ENCODE measurements around the gene EHBP1. TPM values are rescaled to one million over a fixed set of nuclear protein-coding genes. Genes with fewer than 3 reads are reported as not detected.

Gene EHBP1
- total and polyA plus RNA-seq, 8 donors, result 10.2 to 142 (median 37.9) TPM

- no peak for DNase-seq
- intact Hi-C loops (cut with DNase I; ENCODE audit: low total_unique reads), result no loop called here
- Histone ChIP-seq H3K9me3 (no peaks in the 10 kb centered on the region), H3K27me3 (no peaks in the 10 kb centered on the region), H3K4me1 (no peaks in the 10 kb centered on the region), H3K4me3 (no peak overlapping the region), H3K36me3 (peaks cover 0 to 5% (median 0%) of the 10 kb centered on the region in 4 donors), H3K27ac (no peak overlapping the region)
- TF ChIP-seq CTCF (IDR thresholded peaks at IDR 0.05), result no peak
- WGBS, 5 donors, result 78 to 93% (median 84%) methylated on average over 1 of the region's 1 CpG
These were observed 202.6 kb downstream of the EHBP1 start for GRCh38 chr2:62908145-62908544.

- Histone ChIP-seq H3K9me3 (no peaks in the 10 kb centered on the region), H3K36me3 (no peaks in the 10 kb centered on the region), H3K4me3 (no peak overlapping the region), H3K4me1 (no peaks in the 10 kb centered on the region), H3K27me3 (no peaks in the 10 kb centered on the region), H3K27ac (no peak overlapping the region)
- TF ChIP-seq POLR2A (IDR thresholded peaks at IDR 0.05) (no peak), POLR2AphosphoS5 (IDR thresholded peaks at IDR 0.05) (no peak), EP300 (IDR thresholded peaks at IDR 0.05) (no peak), CTCF (IDR thresholded peaks at IDR 0.05) (no peak)
- no peak for DNase-seq
- intact Hi-C loops (cut with DNase I; ENCODE audit: low total_unique reads), result no loop called here
These were observed 207.8 kb downstream of the EHBP1 start for GRCh38 chr2:62913311-62913710.

GRCh38 chr2:62919041-62919440, 213.5 kb downstream of the EHBP1 start:
- H3K4me1 ChIP-seq, result no peaks in the 10 kb centered on the region
- H3K27ac ChIP-seq, result no peak overlapping the region
- TF ChIP-seq POLR2AphosphoS5 (IDR thresholded peaks at IDR 0.05) (no peak), CTCF (IDR thresholded peaks at IDR 0.05) (no peak)
- H3K27me3 ChIP-seq, result no peaks in the 10 kb centered on the region
- intact Hi-C loops (cut with DNase I; ENCODE audit: low total_unique reads), result no loop called here
- H3K4me3 ChIP-seq, result no peak overlapping the region
- H3K9me3 ChIP-seq, result peaks cover 0 to 7% (median 0%) of the 10 kb centered on the region in 4 donors
- WGBS, 5 donors, result 87 to 98% (median 95%) methylated on average over 2 of the region's 2 CpGs
- peaks cover 8 to 31% (median 16%) of the 10 kb centered on the region in 4 donors for H3K36me3 ChIP-seq
- no peak for DNase-seq

GRCh38 chr2:62920070-62920469, 214.6 kb downstream of the EHBP1 start:
- Histone ChIP-seq H3K36me3 (peaks cover 8 to 31% (median 16%) of the 10 kb centered on the region in 4 donors), H3K27ac (no peak overlapping the region), H3K4me3 (no peak overlapping the region), H3K27me3 (no peaks in the 10 kb centered on the region), H3K4me1 (no peaks in the 10 kb centered on the region), H3K9me3 (peaks cover 0 to 9% (median 0%) of the 10 kb centered on the region in 4 donors)
- intact Hi-C loops (cut with DNase I; ENCODE audit: low total_unique reads), result no loop called here
- DNase-seq, result no peak
- TF ChIP-seq CTCF (IDR thresholded peaks at IDR 0.05) (no peak), EP300 (IDR thresholded peaks at IDR 0.05) (no peak), POLR2AphosphoS5 (IDR thresholded peaks at IDR 0.05) (no peak), POLR2A (IDR thresholded peaks at IDR 0.05) (no peak)

- TF ChIP-seq EP300 (IDR thresholded peaks at IDR 0.05), result no peak
- TF ChIP-seq POLR2A (IDR thresholded peaks at IDR 0.05), result no peak
- TF ChIP-seq POLR2AphosphoS5 (IDR thresholded peaks at IDR 0.05), result no peak
- no peak for TF ChIP-seq CTCF (IDR thresholded peaks at IDR 0.05)
- H3K4me1 ChIP-seq, result no peaks in the 10 kb centered on the region
- H3K9me3 ChIP-seq, result peaks cover 0 to 9% (median 0%) of the 10 kb centered on the region in 4 donors
- H3K4me3 ChIP-seq, result no peak overlapping the region
- intact Hi-C loops (cut with DNase I; ENCODE audit: low total_unique reads), result no loop called here
- H3K36me3 ChIP-seq, result peaks cover 8 to 31% (median 16%) of the 10 kb centered on the region in 4 donors
- H3K27ac ChIP-seq, result no peak overlapping the region
- DNase-seq, result no peak
- no peaks in the 10 kb centered on the region for H3K27me3 ChIP-seq
These were observed 217.7 kb downstream of the EHBP1 start for GRCh38 chr2:62923242-62923641.

All from stomach (tissue), 9 donors.